ENCODE measurements around the gene NAGLU. TPM values are rescaled to one million over a fixed set of nuclear protein-coding genes. Genes with fewer than 3 reads are reported as not detected.

The NAGLU gene
- total and polyA plus RNA-seq, 7 donors = 9.1 to 18.1 (median 16.0) TPM

GRCh38 chr17:42566215-42566882 is 30.3 kb downstream of the NAGLU start:
- Histone ChIP-seq H3K27me3 (ENCODE audit: insufficient read depth in 3 of 3, low read length in 2 of 3) (no peaks in the 10 kb centered on the region), H3K4me1 (peaks cover 25% of the 10 kb centered on the region), H3K9me3 (no peaks in the 10 kb centered on the region), H3K4me3 (peak overlapping the region; percentile 83), H3K36me3 (ENCODE audit: insufficient read depth in 1 of 2, low read depth in 1 of 2) (peaks cover 2 to 52% of the 10 kb centered on the region in 2 donors), H3K27ac (peak overlapping the region; percentile 96)
- intact Hi-C loops (cut with DNase I) = no loop called here
- TF ChIP-seq CTCF (IDR thresholded peaks at IDR 0.05) = no peak
- ATAC-seq = no peak
- WGBS, 3 donors = 20 to 27% (median 21%) methylated on average over 28 of the region's 28 CpGs
- DNase-seq = no peak

GRCh38 chr17:42566883-42567573 is 31.0 kb downstream of the NAGLU start, which contains the start of gene MLX:
TSS of gene MLX (plus strand) at chr17:42567100. CDS start at chr17:42567125, 25 bp downstream.
- H3K4me1 ChIP-seq = peaks cover 22% of the 10 kb centered on the region
- peak within 1 kb of the TSS; percentile 96 for H3K27ac ChIP-seq
- H3K9me3 ChIP-seq = no peaks in the 10 kb centered on the region
- WGBS, 3 donors = 0 to 1% (median 0%) methylated on average over 47 to 72 of the region's 72 CpGs
- peaks cover 2 to 59% of the 10 kb centered on the region in 2 donors for H3K36me3 ChIP-seq (ENCODE audit: insufficient read depth in 1 of 2, low read depth in 1 of 2)
- no peak for TF ChIP-seq CTCF (IDR thresholded peaks at IDR 0.05)
- peak within 1 kb of the TSS; percentile 83 for H3K4me3 ChIP-seq
- no peaks in the 10 kb centered on the region for H3K27me3 ChIP-seq (ENCODE audit: insufficient read depth in 3 of 3, low read length in 2 of 3)
- peak; percentile 96 to 98 for DNase-seq
- intact Hi-C loops (cut with DNase I) = no loop called here
- peak; percentile 84 to 89 (median 85) for ATAC-seq

- intact Hi-C loops (cut with DNase I) = no loop called here
- no peaks in the 10 kb centered on the region for H3K27me3 ChIP-seq (ENCODE audit: insufficient read depth in 3 of 3, low read length in 2 of 3)
- ATAC-seq = no peak
- WGBS, 3 donors = 84 to 85% (median 85%) methylated on average over 14 of the region's 14 CpGs
- peak overlapping the region; percentile 96 for H3K27ac ChIP-seq
- TF ChIP-seq CTCF (IDR thresholded peaks at IDR 0.05) = no peak
- H3K4me3 ChIP-seq = no peak overlapping the region
- H3K9me3 ChIP-seq = no peaks in the 10 kb centered on the region
- peaks cover 15% of the 10 kb centered on the region for H3K4me1 ChIP-seq
- no peak for DNase-seq
- H3K36me3 ChIP-seq (ENCODE audit: insufficient read depth in 1 of 2, low read depth in 1 of 2) = peaks cover 12 to 74% of the 10 kb centered on the region in 2 donors
Measured at GRCh38 chr17:42568341-42569111, 32.5 kb downstream of the NAGLU start.

- Histone ChIP-seq H3K27me3 (ENCODE audit: insufficient read depth in 3 of 3, low read length in 2 of 3) (no peaks in the 10 kb centered on the region), H3K4me3 (no peak overlapping the region), H3K4me1 (peaks cover 4% of the 10 kb centered on the region), H3K27ac (no peak overlapping the region), H3K9me3 (no peaks in the 10 kb centered on the region), H3K36me3 (ENCODE audit: insufficient read depth in 1 of 2, low read depth in 1 of 2) (peaks cover 12 to 74% of the 10 kb centered on the region in 2 donors)
- ATAC-seq (no peak), DNase-seq (no peak)
- intact Hi-C loops (cut with DNase I) = no loop called here
- TF ChIP-seq CTCF (IDR thresholded peaks at IDR 0.05) = no peak
- 60 to 72% (median 63%) methylated on average over 12 of the region's 12 CpGs for WGBS, 3 donors
Measured at GRCh38 chr17:42571435-42572225, 35.6 kb downstream of the NAGLU start.

Data from psoas muscle (tissue), 8 donors.